ENCODE results near the gene CASD1. TPM values are rescaled to one million over a fixed set of nuclear protein-coding genes. Genes with fewer than 3 reads are reported as not detected.

The CASD1 gene
- total and polyA plus RNA-seq, 2 of the 4 experiments (the other 2 are of a cell fraction): 4.0 to 4.5 TPM

- no peak for TF ChIP-seq SMC3 (IDR thresholded peaks at IDR 0.05; ENCODE audit: low read depth, low read length)
- TF ChIP-seq NFE2L2 (IDR thresholded peaks at IDR 0.05; ENCODE audit: low read depth, low read length): no peak
- TF ChIP-seq RFX5 (IDR thresholded peaks at IDR 0.05; ENCODE audit: low read depth, low read length): no peak
- no peak for TF ChIP-seq MAFK (IDR thresholded peaks at IDR 0.05; ENCODE audit: low read depth, low read length)
- TF ChIP-seq RAD21 (IDR thresholded peaks at IDR 0.05; ENCODE audit: low read length): no peak
- TF ChIP-seq, protein P1, sequence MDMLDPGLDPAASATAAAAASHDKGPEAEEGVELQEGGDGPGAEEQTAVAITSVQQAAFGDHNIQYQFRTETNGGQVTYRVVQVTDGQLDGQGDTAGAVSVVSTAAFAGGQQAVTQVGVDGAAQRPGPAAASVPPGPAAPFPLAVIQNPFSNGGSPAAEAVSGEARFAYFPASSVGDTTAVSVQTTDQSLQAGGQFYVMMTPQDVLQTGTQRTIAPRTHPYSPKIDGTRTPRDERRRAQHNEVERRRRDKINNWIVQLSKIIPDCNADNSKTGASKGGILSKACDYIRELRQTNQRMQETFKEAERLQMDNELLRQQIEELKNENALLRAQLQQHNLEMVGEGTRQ (IDR thresholded peaks at IDR 0.05; ENCODE audit: low read depth, low read length): no peak
- TF ChIP-seq MAZ (IDR thresholded peaks at IDR 0.05; ENCODE audit: borderline replicate concordance, low read depth, low read length): no peak
- TF ChIP-seq CHD1 (IDR thresholded peaks at IDR 0.05; ENCODE audit: low read depth, low read length): no peak
- no peak for ATAC-seq (ENCODE audit: low read depth)
- H3K36me3 ChIP-seq (ENCODE audit: control insufficient read depth, insufficient read depth, low read length): no peaks in the 10 kb centered on the region
Observed at GRCh38 chr7:94576316-94576715, 66.7 kb downstream of the CASD1 start.

More at GRCh38 chr7:94576316-94576715, 66.7 kb downstream of the CASD1 start:
- Histone ChIP-seq H3K27me3 (ENCODE audit: control insufficient read depth, insufficient read depth, low read length) (no peaks in the 10 kb centered on the region), H2AK9ac (replicated peaks; ENCODE audit: low read depth, low read length, poor library complexity) (no peak overlapping the region), H2AFZ (replicated peaks; ENCODE audit: low read length, poor library complexity) (no peak overlapping the region), H3K9me1 (ENCODE audit: insufficient read depth, low read length) (no peaks in the 10 kb centered on the region), H3K4ac (ENCODE audit: low read depth, low read length) (no peak overlapping the region), H3K27ac (ENCODE audit: insufficient read depth, low read length) (no peak overlapping the region), H2BK120ac (ENCODE audit: low read depth, low read length) (no peak overlapping the region), H3K18ac (ENCODE audit: low read depth, low read length) (no peak overlapping the region), H4K91ac (ENCODE audit: insufficient read depth, low read depth, low read length) (no peak overlapping the region), H3K56ac (ENCODE audit: extremely low read depth, insufficient read depth, low read length) (no peak overlapping the region), H3K14ac (replicated peaks; ENCODE audit: low read depth, low read length) (no peak overlapping the region), H4K20me1 (ENCODE audit: insufficient read depth, low read length) (no peaks in the 10 kb centered on the region), H2AK5ac (ENCODE audit: low read depth, low read length) (no peak overlapping the region), H3K9me3 (ENCODE audit: control insufficient read depth, insufficient read depth, low read length) (peaks cover 6% of the 10 kb centered on the region), H3K4me1 (ENCODE audit: control insufficient read depth, insufficient read depth, low read length) (peaks cover 1% of the 10 kb centered on the region; the same call in 1 of the 2 replicates), H4K8ac (ENCODE audit: low read depth in 2 of 2, low read length in 2 of 2) (no peak overlapping the region), H3K4me2 (ENCODE audit: low read depth, low read length) (no peak overlapping the region), H2BK5ac (ENCODE audit: low read depth, low read length, poor library complexity, severe bottlenecking) (no peak overlapping the region), H3K4me3 (ENCODE audit: insufficient read depth, low read depth, low read length) (no peak overlapping the region), H3K23ac (ENCODE audit: low read depth, low read length) (no peak overlapping the region), H2BK15ac (ENCODE audit: low read depth, low read length) (no peak overlapping the region), H3K9ac (ENCODE audit: low read depth, low read length) (no peak overlapping the region), H2BK20ac (ENCODE audit: low read depth, low read length) (no peak overlapping the region), H4K5ac (ENCODE audit: low read depth, low read length) (no peak overlapping the region), H3K79me1 (ENCODE audit: low read depth in 1 of 2, low read length in 2 of 2) (no peaks in the 10 kb centered on the region)
- DNase-seq: no peak
- ChIA-PET CTCF (no interaction called here), POLR2A (ENCODE audit: unreplicated experiment) (no interaction called here)
- BruUV-seq (replicated peaks): no TSS peak
- in situ Hi-C loops (cut with MboI; ENCODE audit: low sequenced_read_pairs) (no loop called here), dilution Hi-C loops (cut with HindIII; ENCODE audit: low sequenced_read_pairs, unreplicated experiment) (no loop called here), intact Hi-C loops (cut with micrococcal nuclease) (no loop called here)
- no CpG with 5 or more reads among the region's 2 CpGs for WGBS, 2 experiments (ENCODE audit: extremely low coverage in 2 of 2, insufficient read length in 1 of 2)
